Fibroblast of lung (primary cell): Measurements from ENCODE around the gene MAGI2. TPM values are rescaled to one million over a fixed set of nuclear protein-coding genes. Genes with fewer than 3 reads are reported as not detected.

Experiments used
- DNase-seq, 2 donors: peaks; one replicate each; pipeline versions ENCODE4 v3.0.0 to v3.0.0-alpha.2; 2010; ENCODE audit warnings: low read depth in 2 of 2
- H2AFZ ChIP-seq: 2 replicates; pipeline ENCODE4 v1.5.1; 2012; ENCODE audit warnings: low read length, control low read depth, inconsistent platforms
- H3K27ac ChIP-seq: 2 replicates; pipeline ENCODE4 v1.5.1; 2011; ENCODE audit warnings: low read length, control low read depth; ENCODE audit not compliant: insufficient read depth
- H3K27me3 ChIP-seq: 2 replicates; pipeline ENCODE4 v1.5.1; 2011; ENCODE audit warnings: mild to moderate bottlenecking, low read length; ENCODE audit not compliant: control insufficient read depth, insufficient read depth
- H3K36me3 ChIP-seq: 2 replicates; pipeline ENCODE4 v1.5.1; 2011; ENCODE audit warnings: low read length; ENCODE audit not compliant: control insufficient read depth, insufficient read depth
- H3K4me1 ChIP-seq: 2 replicates; pipeline ENCODE4 v1.5.1; 2011; ENCODE audit warnings: low read length; ENCODE audit not compliant: control insufficient read depth, insufficient read depth; ENCODE audit errors: extremely low read depth
- H3K4me2 ChIP-seq: 2 replicates; pipeline ENCODE4 v1.5.1; 2011; ENCODE audit warnings: low read length, control low read depth; ENCODE audit not compliant: insufficient read depth; ENCODE audit errors: extremely low read depth
- H3K4me3 ChIP-seq, 4 experiments: fragments of 200-600 bp in 1 of 4; sonication (generic) in 1 of 4; replicated peaks in 1 of 4; 2 replicates each; pipeline ENCODE4 v1.5.1; 2011 to 2016; ENCODE audit warnings: low read length in 4 of 4, low read depth in 3 of 4, mild to moderate bottlenecking in 3 of 4, control low read depth in 2 of 4, inconsistent platforms in 1 of 4, mixed read lengths in 1 of 4; ENCODE audit not compliant: insufficient read depth in 1 of 4; ENCODE audit errors: control extremely low read depth in 1 of 4
- H3K79me2 ChIP-seq: 2 replicates; pipeline ENCODE4 v1.5.1; 2012; ENCODE audit warnings: mild to moderate bottlenecking, low read length, inconsistent platforms; ENCODE audit not compliant: control insufficient read depth, insufficient read depth
- H3K9ac ChIP-seq: 2 replicates; pipeline ENCODE4 v1.5.1; 2011; ENCODE audit warnings: mild to moderate bottlenecking, low read length, control low read depth; ENCODE audit not compliant: insufficient read depth
- H3K9me3 ChIP-seq: 2 replicates; pipeline ENCODE4 v1.5.1; 2012; ENCODE audit warnings: low read depth, low read length; ENCODE audit not compliant: control insufficient read depth, insufficient read depth
- H4K20me1 ChIP-seq: 2 replicates; pipeline ENCODE4 v1.5.1; 2011; ENCODE audit warnings: low read length; ENCODE audit not compliant: control insufficient read depth, insufficient read depth; ENCODE audit errors: extremely low read depth
- EZH2 ChIP-seq: IDR thresholded peaks from 2 replicates; pipeline ENCODE4 v1.5.1; 2012; ENCODE audit warnings: low read length, control low read depth, mild to moderate bottlenecking; ENCODE audit errors: missing control alignments
- polyA plus RNA-seq, 2 donors: library from polyadenylated mRNA; depleted of rRNA in 1 of 2; stranded (reverse) in 1 of 2; unstranded in 1 of 2; fragments of >200 nt; gene quantifications; 2 replicates each; pipeline ENCODE4 v1.2.1, GENCODE V29; 2011 to 2012; ENCODE audit warnings: missing spikeins in 1 of 2
- total RNA-seq: library from RNA; depleted of rRNA; stranded (reverse); fragments of >200 nt; gene quantifications from 2 replicates; pipeline ENCODE4 v1.2.1, GENCODE V29; 2014
- TF ChIP-seq, protein P1 (sequence below), 2 donors: IDR thresholded peaks in 1 of 2; conservative IDR thresholded peaks in 1 of 2; 1 replicate in 1 of 2; 2 replicates in 1 of 2; pipeline ENCODE4 v1.5.1; 2011 to 2012; ENCODE audit warnings: low read length in 2 of 2, control low read depth in 1 of 2, inconsistent platforms in 1 of 2, low read depth in 1 of 2, mild to moderate bottlenecking in 1 of 2

Gene MAGI2
- total and polyA plus RNA-seq, 2 donors (not counting 1 experiment from before 2014, with no cell fraction given) = 1.8 to 17.0 TPM

DNA sequence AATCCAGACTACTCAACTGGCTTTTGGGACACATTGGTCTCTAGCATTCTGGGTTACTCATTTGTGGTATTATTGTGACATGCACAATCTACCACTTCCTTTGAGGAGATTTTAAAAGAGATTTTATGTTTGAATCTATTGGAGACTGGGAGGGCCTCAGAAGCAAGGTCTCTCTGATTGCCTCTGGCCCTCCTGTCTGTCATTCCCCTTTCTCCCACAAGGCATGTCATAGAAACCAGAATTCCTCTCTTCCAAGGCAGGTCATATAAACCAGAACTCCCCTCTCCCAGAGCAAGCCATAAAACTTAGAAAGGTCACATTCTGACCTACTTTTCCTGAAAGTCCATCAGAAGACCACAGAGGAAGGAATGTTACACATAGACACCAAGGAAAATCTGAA lies 877.2 kb downstream of the MAGI2 start:
- no peak overlapping the region for H3K27ac ChIP-seq
- H3K79me2 ChIP-seq = no peaks in the 10 kb centered on the region
- H3K36me3 ChIP-seq = no peaks in the 10 kb centered on the region
- H3K9me3 ChIP-seq = no peaks in the 10 kb centered on the region
- peak in 1 of 2 donors; percentile 21 for DNase-seq
- no peak overlapping the region for H3K9ac ChIP-seq
- no peak overlapping the region for H3K4me2 ChIP-seq
- H4K20me1 ChIP-seq = no peaks in the 10 kb centered on the region
- H3K4me3 ChIP-seq = no peak overlapping the region
- H3K4me1 ChIP-seq = no peaks in the 10 kb centered on the region
- no peaks in the 10 kb centered on the region for H3K27me3 ChIP-seq
- no peak for TF ChIP-seq EZH2
- TF ChIP-seq, protein P1, sequence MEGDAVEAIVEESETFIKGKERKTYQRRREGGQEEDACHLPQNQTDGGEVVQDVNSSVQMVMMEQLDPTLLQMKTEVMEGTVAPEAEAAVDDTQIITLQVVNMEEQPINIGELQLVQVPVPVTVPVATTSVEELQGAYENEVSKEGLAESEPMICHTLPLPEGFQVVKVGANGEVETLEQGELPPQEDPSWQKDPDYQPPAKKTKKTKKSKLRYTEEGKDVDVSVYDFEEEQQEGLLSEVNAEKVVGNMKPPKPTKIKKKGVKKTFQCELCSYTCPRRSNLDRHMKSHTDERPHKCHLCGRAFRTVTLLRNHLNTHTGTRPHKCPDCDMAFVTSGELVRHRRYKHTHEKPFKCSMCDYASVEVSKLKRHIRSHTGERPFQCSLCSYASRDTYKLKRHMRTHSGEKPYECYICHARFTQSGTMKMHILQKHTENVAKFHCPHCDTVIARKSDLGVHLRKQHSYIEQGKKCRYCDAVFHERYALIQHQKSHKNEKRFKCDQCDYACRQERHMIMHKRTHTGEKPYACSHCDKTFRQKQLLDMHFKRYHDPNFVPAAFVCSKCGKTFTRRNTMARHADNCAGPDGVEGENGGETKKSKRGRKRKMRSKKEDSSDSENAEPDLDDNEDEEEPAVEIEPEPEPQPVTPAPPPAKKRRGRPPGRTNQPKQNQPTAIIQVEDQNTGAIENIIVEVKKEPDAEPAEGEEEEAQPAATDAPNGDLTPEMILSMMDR (conservative IDR thresholded peaks at IDR 0.05 in 1 of 2, IDR thresholded peaks at IDR 0.05 in 1 of 2; ENCODE audit: low read depth in 1 of 2, low read length in 2 of 2) = no peak
- no peak overlapping the region for H2AFZ ChIP-seq

DNA sequence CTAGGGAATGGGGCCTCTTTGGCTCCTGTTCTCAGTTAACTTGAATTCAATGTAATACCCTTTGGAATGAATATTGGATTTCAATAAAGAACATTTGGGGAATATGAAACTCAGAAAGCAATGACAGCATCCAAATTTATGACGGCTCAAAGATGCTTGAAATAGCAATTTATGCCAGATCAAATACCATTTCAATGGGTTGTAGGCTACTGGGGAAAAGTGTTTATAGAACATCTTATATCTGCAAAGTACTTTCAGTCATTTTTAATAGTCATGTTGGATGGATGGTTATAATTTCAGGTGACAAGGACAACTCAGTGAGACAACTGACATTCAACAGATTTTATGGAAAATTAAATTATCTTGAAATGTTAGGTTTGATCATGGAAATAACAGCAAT lies 882.2 kb downstream of the MAGI2 start:
- Histone ChIP-seq H3K79me2 (no peaks in the 10 kb centered on the region), H4K20me1 (no peaks in the 10 kb centered on the region), H3K9me3 (no peaks in the 10 kb centered on the region), H3K36me3 (no peaks in the 10 kb centered on the region), H3K27me3 (no peaks in the 10 kb centered on the region), H3K9ac (no peak overlapping the region), H3K27ac (no peak overlapping the region), H3K4me1 (no peaks in the 10 kb centered on the region), H3K4me2 (no peak overlapping the region), H2AFZ (no peak overlapping the region), H3K4me3 (no peak overlapping the region)
- DNase-seq = no peak
- TF ChIP-seq, protein P1 (conservative IDR thresholded peaks at IDR 0.05 in 1 of 2, IDR thresholded peaks at IDR 0.05 in 1 of 2; ENCODE audit: low read depth in 1 of 2, low read length in 2 of 2) = no peak
- TF ChIP-seq EZH2 = no peak

DNA sequence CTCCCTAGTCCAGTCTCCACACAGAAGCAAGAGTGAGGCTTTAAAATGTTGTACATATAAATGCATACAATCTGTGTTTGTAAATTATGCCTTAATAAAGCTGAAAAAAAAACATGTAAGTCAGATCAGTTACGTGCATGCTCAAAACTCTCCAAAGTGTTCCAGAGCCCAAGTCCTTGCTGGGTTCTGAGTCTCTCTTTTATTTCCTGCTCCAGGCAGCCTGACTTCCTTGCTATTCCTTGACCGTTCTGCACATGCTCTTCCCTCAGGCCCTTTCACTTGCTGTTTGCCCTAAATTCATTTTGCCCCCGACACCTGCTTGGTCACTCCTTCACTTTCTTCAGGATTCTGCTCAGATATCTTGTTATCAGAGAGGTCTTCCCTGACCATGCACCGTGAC lies 884.8 kb downstream of the MAGI2 start:
- no peaks in the 10 kb centered on the region for H3K27me3 ChIP-seq
- no peak for TF ChIP-seq EZH2
- TF ChIP-seq, protein P1 (conservative IDR thresholded peaks at IDR 0.05 in 1 of 2, IDR thresholded peaks at IDR 0.05 in 1 of 2; ENCODE audit: low read depth in 1 of 2, low read length in 2 of 2) = no peak
- no peak overlapping the region for H3K9ac ChIP-seq
- H3K9me3 ChIP-seq = no peaks in the 10 kb centered on the region
- no peaks in the 10 kb centered on the region for H3K79me2 ChIP-seq
- no peak overlapping the region for H3K4me3 ChIP-seq
- no peak overlapping the region for H2AFZ ChIP-seq
- no peaks in the 10 kb centered on the region for H3K4me1 ChIP-seq
- DNase-seq = no peak
- no peak overlapping the region for H3K4me2 ChIP-seq
- H4K20me1 ChIP-seq = no peaks in the 10 kb centered on the region
- H3K27ac ChIP-seq = no peak overlapping the region
- H3K36me3 ChIP-seq = no peaks in the 10 kb centered on the region
